NCI-H1417 (cell line): ENCODE data around the gene RAD9B.
"Not testable (repeated sequence)": the region's sequence is repeated elsewhere in the genome, so short reads cannot be mapped to it uniquely, and the experiment has no call there.

Experiments
- DNase-seq, 3 experiments: peaks; one replicate each; lab custom pipeline; 2025; lab: John Stamatoyannopoulos, UW

Gene RAD9B

GRCh38 chr12:110528277-110528839, 26.2 kb downstream of the RAD9B start:
- no peak for DNase-seq

- peak in 1 of 3 experiments; percentile 85 for DNase-seq
Measured at GRCh38 chr12:110530511-110530910, 28.4 kb downstream of the RAD9B start.

DNA sequence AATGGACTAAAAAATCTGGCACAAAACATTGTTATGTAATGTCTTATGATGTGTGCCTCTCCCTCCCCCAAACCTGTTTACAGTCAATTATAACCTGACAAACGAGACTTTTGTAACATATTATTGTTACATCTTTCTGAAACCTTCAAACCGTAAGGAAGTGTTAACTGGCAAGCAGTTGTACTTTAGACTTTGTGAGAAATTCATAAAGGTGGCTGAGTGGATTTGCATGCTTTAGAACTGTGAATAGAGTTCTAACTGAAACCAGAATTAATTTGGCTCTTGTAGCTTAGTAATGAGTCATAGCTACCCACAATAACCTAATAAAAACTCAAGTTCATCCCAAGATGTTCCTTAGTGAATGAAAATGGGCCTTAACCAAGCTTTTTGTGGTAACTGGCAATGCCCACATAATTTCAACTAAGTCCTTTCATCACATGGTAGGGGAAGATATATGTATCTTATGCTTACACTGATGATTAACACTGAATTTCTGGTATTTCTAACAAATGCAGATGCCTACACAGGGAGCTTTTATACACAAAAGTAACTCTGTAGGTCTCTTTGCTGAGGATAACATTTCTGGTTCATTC, 29.7 kb downstream of the RAD9B start:
- DNase-seq = no peak

GRCh38 chr12:110532644-110533043, 30.5 kb downstream of the RAD9B start:
- no peak for DNase-seq

DNA sequence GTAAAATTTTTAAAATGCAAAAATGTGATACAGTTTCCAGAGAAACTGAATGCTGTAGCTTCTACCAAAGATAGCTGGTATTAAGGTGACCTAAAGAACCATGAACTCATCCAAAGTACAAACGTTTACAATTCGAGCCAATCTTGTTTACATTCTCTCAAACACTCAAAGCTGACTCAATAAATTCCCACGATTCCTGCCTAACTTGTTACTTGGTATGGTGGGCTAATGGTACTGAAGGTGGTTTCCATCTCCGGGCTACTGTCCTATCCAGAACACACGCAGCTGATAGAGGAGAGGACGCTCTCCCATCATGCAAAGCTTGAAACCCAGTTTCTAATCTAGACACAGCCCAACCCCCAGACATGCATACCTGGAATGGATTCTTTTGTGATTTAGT, 31.5 kb downstream of the RAD9B start:
- DNase-seq = no peak

GRCh38 chr12:110534811-110535210, 32.7 kb downstream of the RAD9B start:
- DNase-seq = no peak

DNA sequence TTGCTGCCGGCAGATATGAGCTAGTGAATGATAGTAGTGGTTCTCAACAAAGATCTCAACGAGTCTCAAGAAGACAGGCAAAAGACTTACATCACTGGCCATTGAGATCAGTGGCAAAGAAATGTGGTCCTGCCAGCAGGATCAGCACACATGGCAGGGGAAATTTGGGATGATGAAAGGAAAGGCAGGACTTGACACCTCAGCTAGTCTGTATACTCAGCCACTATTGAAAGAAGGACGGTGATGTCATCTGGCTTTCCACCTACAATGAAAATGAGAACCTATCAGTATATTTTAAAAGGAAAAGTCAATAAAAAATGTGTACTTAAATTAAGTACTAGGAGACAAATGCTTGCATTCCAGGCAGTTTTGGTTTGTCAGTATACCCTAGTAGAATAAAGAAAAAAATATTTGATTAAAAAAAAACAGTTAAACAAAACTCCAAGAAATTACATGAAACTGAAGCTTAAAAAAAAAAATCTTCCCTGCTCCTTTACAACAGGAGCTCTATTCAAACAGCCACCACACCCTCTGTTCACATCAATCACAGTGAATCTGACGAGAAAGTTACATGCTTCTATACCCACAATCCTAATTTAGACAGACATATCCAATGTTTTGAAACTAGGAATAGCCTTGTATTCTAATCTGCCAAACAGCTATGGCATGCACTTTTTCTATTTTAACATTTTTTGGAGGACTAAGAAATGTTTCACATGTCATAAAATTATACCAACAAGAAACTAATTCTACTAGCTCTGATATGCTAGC, 34.9 kb downstream of the RAD9B start:
- DNase-seq = no peak

GRCh38 chr12:110537605-110538409, 35.7 kb downstream of the RAD9B start:
- peak in 1 of 3 experiments; percentile 27 for DNase-seq

- DNase-seq = no peak
Measured at GRCh38 chr12:110538869-110539622, 36.9 kb downstream of the RAD9B start.

DNA sequence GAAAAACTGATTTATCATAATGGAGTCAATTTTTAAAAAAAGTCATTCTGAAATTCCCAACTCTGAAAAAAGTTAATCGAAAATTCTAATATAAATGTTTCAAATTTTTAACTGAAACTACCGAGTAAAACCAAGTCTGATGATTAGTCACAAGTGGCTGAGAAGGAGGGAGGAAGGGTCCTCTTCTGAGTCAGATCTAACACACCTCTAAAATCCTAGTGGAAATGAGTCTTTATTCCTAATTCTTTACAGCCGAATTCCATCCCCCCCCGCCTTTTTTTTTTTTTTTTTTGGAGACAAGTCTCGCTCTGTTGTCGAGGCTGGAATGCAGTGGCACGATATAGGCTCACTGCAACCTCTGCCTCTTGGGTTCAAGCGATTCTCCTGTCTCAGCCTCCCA, 37.9 kb downstream of the RAD9B start:
- DNase-seq = no peak

- no peak for DNase-seq
Measured at GRCh38 chr12:110543252-110543959, 41.3 kb downstream of the RAD9B start.

GRCh38 chr12:110543965-110544364, 41.8 kb downstream of the RAD9B start:
- no peak for DNase-seq

- not testable (repeated sequence) for DNase-seq
Measured at GRCh38 chr12:110545259-110545658, 43.1 kb downstream of the RAD9B start.

GRCh38 chr12:110545812-110546211, 43.7 kb downstream of the RAD9B start:
- no peak for DNase-seq

DNA sequence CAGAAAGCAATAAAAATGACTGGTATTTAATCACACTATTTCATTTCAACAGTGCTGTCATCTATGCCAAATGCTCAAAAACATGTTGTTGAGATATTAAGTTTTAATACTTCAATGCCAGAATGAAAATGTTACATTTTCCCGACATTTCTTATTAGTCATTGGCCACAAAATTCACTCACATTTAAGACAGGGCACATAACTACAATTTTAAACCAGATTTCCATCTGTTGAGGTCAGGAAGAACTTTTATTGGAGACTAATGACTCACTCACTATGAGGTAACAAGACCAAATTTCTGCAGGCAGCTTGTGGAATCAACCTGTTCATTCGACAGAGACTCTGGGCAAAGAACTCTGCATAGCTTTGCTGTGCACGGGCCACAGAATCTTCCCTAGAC, 44.2 kb downstream of the RAD9B start:
- no peak for DNase-seq

GRCh38 chr12:110547090-110547489, 45.0 kb downstream of the RAD9B start:
- no peak for DNase-seq

DNA sequence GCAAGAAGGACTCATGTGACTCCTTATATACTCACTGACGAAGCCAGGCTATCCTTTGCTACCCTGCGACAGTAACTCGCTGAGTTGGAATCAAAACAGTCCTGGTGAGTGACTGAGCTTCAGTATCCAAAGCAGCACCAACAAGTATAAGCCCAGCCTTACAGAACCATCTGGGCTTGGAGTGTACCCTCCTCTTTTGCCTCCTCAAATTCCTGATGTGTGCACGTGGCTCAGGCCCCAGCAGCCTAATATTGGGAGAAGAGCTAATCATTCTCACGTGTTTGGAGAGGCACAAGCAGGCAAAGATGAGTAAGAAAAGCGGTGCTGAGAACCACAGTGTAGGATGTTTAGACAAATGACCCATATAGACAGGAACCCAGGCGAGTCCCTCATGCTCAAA, 46.5 kb downstream of the RAD9B start:
- no peak for DNase-seq

GRCh38 chr12:110549716-110550115, 47.6 kb downstream of the RAD9B start:
- no peak for DNase-seq

DNA sequence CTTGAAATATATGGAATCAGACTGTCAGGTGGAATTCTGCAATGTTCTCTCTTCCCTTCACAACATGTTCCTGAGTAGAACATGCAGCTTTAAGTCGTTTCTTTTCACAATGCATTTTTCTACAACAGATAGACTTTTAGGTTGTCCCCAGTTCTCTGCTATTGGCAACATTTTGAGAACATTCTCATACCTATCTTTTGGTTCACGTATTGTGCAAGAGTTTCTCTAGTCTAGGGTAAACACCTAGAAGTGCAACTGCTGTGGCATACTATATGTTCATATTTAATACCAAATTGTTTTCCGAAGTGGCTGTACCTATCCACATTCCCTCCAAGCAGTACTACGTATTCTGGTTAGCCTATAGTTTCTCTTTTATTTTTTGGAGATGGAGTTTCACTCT, 48.9 kb downstream of the RAD9B start:
- no peak for DNase-seq
